PFSK-1 (cell line): ENCODE measurements around the gene DDAH1.

Source experiments
- FOXP2 ChIP-seq: optimal IDR thresholded peaks from 2 replicates; pipeline ENCODE3; 2011; ENCODE audit warnings: borderline replicate concordance, control low read depth, inconsistent platforms; ENCODE audit not compliant: insufficient read depth; ENCODE audit errors: extremely low read length, extremely low read depth
- POLR2AphosphoS5 ChIP-seq: IDR thresholded peaks from 2 replicates; pipeline ENCODE4 v1.6.1; 2012; ENCODE audit warnings: low read depth, mild to moderate bottlenecking, control low read depth, low read length, moderate library complexity
- REST ChIP-seq, 2 experiments: IDR thresholded peaks; 2 replicates each; pipeline versions ENCODE4 v1.6.1 to v1.8.0; 2011 to 2012; ENCODE audit warnings: low read depth in 2 of 2, low read length in 2 of 2, control low read depth in 1 of 2, inconsistent platforms in 1 of 2, mild to moderate bottlenecking in 1 of 2, moderate library complexity in 1 of 2; ENCODE audit not compliant: insufficient read depth in 1 of 2
- SIN3A ChIP-seq: IDR thresholded peaks from 2 replicates; pipeline ENCODE4 v1.6.1; 2012; ENCODE audit warnings: mild to moderate bottlenecking, low read length, moderate library complexity, borderline replicate concordance; ENCODE audit not compliant: insufficient read depth
- TAF1 ChIP-seq: IDR thresholded peaks from 2 replicates; pipeline ENCODE4 v1.6.1; 2012; ENCODE audit warnings: low read length, control low read depth, borderline replicate concordance; ENCODE audit not compliant: insufficient read depth

- peak; percentile 23; the same call in 1 of the 2 replicates for TF ChIP-seq TAF1
- peak; percentile 37; the same call in 1 of the 2 replicates for TF ChIP-seq POLR2AphosphoS5
- TF ChIP-seq SIN3A = peak; percentile 53; the same call in 1 of the 2 replicates
- TF ChIP-seq REST (IDR thresholded peaks at IDR 0.05; ENCODE audit: insufficient read depth in 1 of 2, low read depth in 2 of 2, low read length in 2 of 2) = no peak
- no peak for TF ChIP-seq FOXP2
Measured at GRCh38 chr1:85278853-85279314, 186.1 kb downstream of the DDAH1 start.
